Measurements from ENCODE around the gene MACF1.

DNA sequence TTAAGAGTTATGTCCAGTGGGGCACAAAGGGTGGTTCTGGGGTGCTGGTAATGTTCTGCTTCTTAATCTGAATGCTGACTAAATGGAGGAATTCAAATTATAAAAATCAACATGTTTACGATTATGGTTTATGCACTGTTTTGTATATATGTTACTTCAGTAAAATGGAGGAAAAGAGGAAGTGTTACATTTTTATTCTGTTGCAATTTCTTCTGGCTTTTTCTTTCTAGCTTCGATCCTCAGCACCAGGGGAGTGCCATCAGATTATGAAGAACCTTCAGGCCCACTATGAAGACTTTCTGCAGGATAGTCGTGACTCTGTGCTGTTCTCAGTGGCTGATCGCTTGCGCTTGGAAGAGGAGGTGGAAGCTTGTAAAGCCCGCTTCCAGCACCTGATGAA lies 105.5 kb downstream of the MACF1 start:
- no peak for TF ChIP-seq POLR2AphosphoS5 (IDR thresholded peaks at IDR 0.05)
- no peak for TF ChIP-seq POLR2A (IDR thresholded peaks at IDR 0.05; ENCODE audit: low read depth)
- TF ChIP-seq CTCF (IDR thresholded peaks at IDR 0.05) = no peak
- TF ChIP-seq EP300 (IDR thresholded peaks at IDR 0.05) = no peak

Measured in esophagus muscularis mucosa (tissue), 4 donors.